ENCODE data around the gene TCF12.

TCF12 gene

GRCh38 chr15:57025264-57025926, 107.0 kb downstream of the TCF12 start:
- peaks cover 0 to 5% of the 10 kb centered on the region in 2 donors for H3K4me1 ChIP-seq (ENCODE audit: control insufficient read depth in 1 of 2, insufficient read depth in 2 of 2, low read length in 2 of 2)
- no peaks in the 10 kb centered on the region for H3K27me3 ChIP-seq (ENCODE audit: control insufficient read depth in 1 of 2, insufficient read depth in 2 of 2, low read length in 2 of 2)
- no peaks in the 10 kb centered on the region for H3K36me3 ChIP-seq (ENCODE audit: control insufficient read depth in 1 of 2, insufficient read depth in 2 of 2, low read length in 2 of 2)
- H3K4me3 ChIP-seq (ENCODE audit: low read depth in 1 of 2, low read length in 2 of 2) = no peak overlapping the region
- H3K9me3 ChIP-seq (ENCODE audit: control insufficient read depth in 1 of 2, low read length in 2 of 2) = no peaks in the 10 kb centered on the region
- H3K27ac ChIP-seq (ENCODE audit: low read depth, low read length) = no peak overlapping the region
- H3K9ac ChIP-seq (ENCODE audit: low read depth in 1 of 2, low read length in 2 of 2) = no peak overlapping the region

GRCh38 chr15:57026016-57026592, 107.7 kb downstream of the TCF12 start:
- Histone ChIP-seq H3K27me3 (ENCODE audit: control insufficient read depth in 1 of 2, insufficient read depth in 2 of 2, low read length in 2 of 2) (no peaks in the 10 kb centered on the region), H3K4me3 (ENCODE audit: low read depth in 1 of 2, low read length in 2 of 2) (no peak overlapping the region), H3K27ac (ENCODE audit: low read depth, low read length) (no peak overlapping the region), H3K9me3 (ENCODE audit: control insufficient read depth in 1 of 2, low read length in 2 of 2) (no peaks in the 10 kb centered on the region), H3K4me1 (ENCODE audit: control insufficient read depth in 1 of 2, insufficient read depth in 2 of 2, low read length in 2 of 2) (peaks cover 0 to 5% of the 10 kb centered on the region in 2 donors), H3K36me3 (ENCODE audit: control insufficient read depth in 1 of 2, insufficient read depth in 2 of 2, low read length in 2 of 2) (no peaks in the 10 kb centered on the region), H3K9ac (ENCODE audit: low read depth in 1 of 2, low read length in 2 of 2) (no peak overlapping the region)

- Histone ChIP-seq H3K27ac (ENCODE audit: low read depth, low read length) (no peak overlapping the region), H3K9ac (ENCODE audit: low read depth in 1 of 2, low read length in 2 of 2) (no peak overlapping the region), H3K9me3 (ENCODE audit: control insufficient read depth in 1 of 2, low read length in 2 of 2) (no peaks in the 10 kb centered on the region), H3K4me1 (ENCODE audit: control insufficient read depth in 1 of 2, insufficient read depth in 2 of 2, low read length in 2 of 2) (peaks cover 0 to 5% of the 10 kb centered on the region in 2 donors), H3K4me3 (ENCODE audit: low read depth in 1 of 2, low read length in 2 of 2) (no peak overlapping the region), H3K27me3 (ENCODE audit: control insufficient read depth in 1 of 2, insufficient read depth in 2 of 2, low read length in 2 of 2) (no peaks in the 10 kb centered on the region), H3K36me3 (ENCODE audit: control insufficient read depth in 1 of 2, insufficient read depth in 2 of 2, low read length in 2 of 2) (no peaks in the 10 kb centered on the region)
Measured at GRCh38 chr15:57027596-57027995, 109.2 kb downstream of the TCF12 start.

- H3K9ac ChIP-seq (ENCODE audit: low read depth in 1 of 2, low read length in 2 of 2) = no peak overlapping the region
Measured at GRCh38 chr15:57028176-57028575, 109.7 kb downstream of the TCF12 start.

GRCh38 chr15:57030011-57030410, 111.6 kb downstream of the TCF12 start:
- no peak overlapping the region for H3K9ac ChIP-seq (ENCODE audit: low read depth in 1 of 2, low read length in 2 of 2)
- H3K4me1 ChIP-seq (ENCODE audit: control insufficient read depth in 1 of 2, insufficient read depth in 2 of 2, low read length in 2 of 2) = peaks cover 0 to 5% of the 10 kb centered on the region in 2 donors
- H3K36me3 ChIP-seq (ENCODE audit: control insufficient read depth in 1 of 2, insufficient read depth in 2 of 2, low read length in 2 of 2) = no peaks in the 10 kb centered on the region
- no peak overlapping the region for H3K4me3 ChIP-seq (ENCODE audit: low read depth in 1 of 2, low read length in 2 of 2)
- no peak overlapping the region for H3K27ac ChIP-seq (ENCODE audit: low read depth, low read length)
- H3K27me3 ChIP-seq (ENCODE audit: control insufficient read depth in 1 of 2, insufficient read depth in 2 of 2, low read length in 2 of 2) = no peaks in the 10 kb centered on the region
- H3K9me3 ChIP-seq (ENCODE audit: control insufficient read depth in 1 of 2, low read length in 2 of 2) = no peaks in the 10 kb centered on the region

More at GRCh38 chr15:57028176-57028575, 109.7 kb downstream of the TCF12 start:
- Histone ChIP-seq H3K27ac (ENCODE audit: low read depth, low read length) (no peak overlapping the region), H3K27me3 (ENCODE audit: control insufficient read depth in 1 of 2, insufficient read depth in 2 of 2, low read length in 2 of 2) (no peaks in the 10 kb centered on the region), H3K4me1 (ENCODE audit: control insufficient read depth in 1 of 2, insufficient read depth in 2 of 2, low read length in 2 of 2) (peaks cover 0 to 5% of the 10 kb centered on the region in 2 donors), H3K36me3 (ENCODE audit: control insufficient read depth in 1 of 2, insufficient read depth in 2 of 2, low read length in 2 of 2) (no peaks in the 10 kb centered on the region), H3K9me3 (ENCODE audit: control insufficient read depth in 1 of 2, low read length in 2 of 2) (no peaks in the 10 kb centered on the region), H3K4me3 (ENCODE audit: low read depth in 1 of 2, low read length in 2 of 2) (no peak overlapping the region)

- H3K9ac ChIP-seq (ENCODE audit: low read depth in 1 of 2, low read length in 2 of 2) = no peak overlapping the region
- peaks cover 0 to under 1% of the 10 kb centered on the region in 2 donors for H3K4me1 ChIP-seq (ENCODE audit: control insufficient read depth in 1 of 2, insufficient read depth in 2 of 2, low read length in 2 of 2)
- H3K27ac ChIP-seq (ENCODE audit: low read depth, low read length) = no peak overlapping the region
- no peaks in the 10 kb centered on the region for H3K36me3 ChIP-seq (ENCODE audit: control insufficient read depth in 1 of 2, insufficient read depth in 2 of 2, low read length in 2 of 2)
- H3K9me3 ChIP-seq (ENCODE audit: control insufficient read depth in 1 of 2, low read length in 2 of 2) = no peaks in the 10 kb centered on the region
- H3K27me3 ChIP-seq (ENCODE audit: control insufficient read depth in 1 of 2, insufficient read depth in 2 of 2, low read length in 2 of 2) = no peaks in the 10 kb centered on the region
- H3K4me3 ChIP-seq (ENCODE audit: low read depth in 1 of 2, low read length in 2 of 2) = no peak overlapping the region
Measured at GRCh38 chr15:57031082-57031481, 112.6 kb downstream of the TCF12 start.

- H3K9me3 ChIP-seq (ENCODE audit: control insufficient read depth in 1 of 2, low read length in 2 of 2) = no peaks in the 10 kb centered on the region
- H3K27ac ChIP-seq (ENCODE audit: low read depth, low read length) = no peak overlapping the region
- no peak overlapping the region for H3K9ac ChIP-seq (ENCODE audit: low read depth in 1 of 2, low read length in 2 of 2)
- no peaks in the 10 kb centered on the region for H3K4me1 ChIP-seq (ENCODE audit: control insufficient read depth in 1 of 2, insufficient read depth in 2 of 2, low read length in 2 of 2)
- H3K27me3 ChIP-seq (ENCODE audit: control insufficient read depth in 1 of 2, insufficient read depth in 2 of 2, low read length in 2 of 2) = no peaks in the 10 kb centered on the region
- no peak overlapping the region for H3K4me3 ChIP-seq (ENCODE audit: low read depth in 1 of 2, low read length in 2 of 2)
- H3K36me3 ChIP-seq (ENCODE audit: control insufficient read depth in 1 of 2, insufficient read depth in 2 of 2, low read length in 2 of 2) = no peaks in the 10 kb centered on the region
Measured at GRCh38 chr15:57031605-57032004, 113.2 kb downstream of the TCF12 start.

- Histone ChIP-seq H3K4me1 (ENCODE audit: control insufficient read depth in 1 of 2, insufficient read depth in 2 of 2, low read length in 2 of 2) (no peaks in the 10 kb centered on the region), H3K9ac (ENCODE audit: low read depth in 1 of 2, low read length in 2 of 2) (no peak overlapping the region), H3K27me3 (ENCODE audit: control insufficient read depth in 1 of 2, insufficient read depth in 2 of 2, low read length in 2 of 2) (no peaks in the 10 kb centered on the region), H3K9me3 (ENCODE audit: control insufficient read depth in 1 of 2, low read length in 2 of 2) (no peaks in the 10 kb centered on the region), H3K36me3 (ENCODE audit: control insufficient read depth in 1 of 2, insufficient read depth in 2 of 2, low read length in 2 of 2) (no peaks in the 10 kb centered on the region), H3K4me3 (ENCODE audit: low read depth in 1 of 2, low read length in 2 of 2) (no peak overlapping the region), H3K27ac (ENCODE audit: low read depth, low read length) (no peak overlapping the region)
Measured at GRCh38 chr15:57032338-57032737, 113.9 kb downstream of the TCF12 start.

- H3K9me3 ChIP-seq (ENCODE audit: control insufficient read depth in 1 of 2, low read length in 2 of 2) = no peaks in the 10 kb centered on the region
- no peak overlapping the region for H3K4me3 ChIP-seq (ENCODE audit: low read depth in 1 of 2, low read length in 2 of 2)
- no peaks in the 10 kb centered on the region for H3K27me3 ChIP-seq (ENCODE audit: control insufficient read depth in 1 of 2, insufficient read depth in 2 of 2, low read length in 2 of 2)
- H3K36me3 ChIP-seq (ENCODE audit: control insufficient read depth in 1 of 2, insufficient read depth in 2 of 2, low read length in 2 of 2) = no peaks in the 10 kb centered on the region
- H3K9ac ChIP-seq (ENCODE audit: low read depth in 1 of 2, low read length in 2 of 2) = no peak overlapping the region
- H3K27ac ChIP-seq (ENCODE audit: low read depth, low read length) = no peak overlapping the region
- H3K4me1 ChIP-seq (ENCODE audit: control insufficient read depth in 1 of 2, insufficient read depth in 2 of 2, low read length in 2 of 2) = no peaks in the 10 kb centered on the region
Measured at GRCh38 chr15:57033715-57034439, 115.4 kb downstream of the TCF12 start.

- Histone ChIP-seq H3K36me3 (ENCODE audit: control insufficient read depth in 1 of 2, insufficient read depth in 2 of 2, low read length in 2 of 2) (no peaks in the 10 kb centered on the region), H3K9me3 (ENCODE audit: control insufficient read depth in 1 of 2, low read length in 2 of 2) (no peaks in the 10 kb centered on the region), H3K27me3 (ENCODE audit: control insufficient read depth in 1 of 2, insufficient read depth in 2 of 2, low read length in 2 of 2) (no peaks in the 10 kb centered on the region), H3K27ac (ENCODE audit: low read depth, low read length) (no peak overlapping the region), H3K9ac (ENCODE audit: low read depth in 1 of 2, low read length in 2 of 2) (no peak overlapping the region), H3K4me3 (ENCODE audit: low read depth in 1 of 2, low read length in 2 of 2) (no peak overlapping the region), H3K4me1 (ENCODE audit: control insufficient read depth in 1 of 2, insufficient read depth in 2 of 2, low read length in 2 of 2) (no peaks in the 10 kb centered on the region)
Measured at GRCh38 chr15:57034613-57035012, 116.2 kb downstream of the TCF12 start.

Measured in duodenal mucosa (tissue), 2 donors.